T-helper 2 cell treated with Interferon-gamma antibody and Interleukin-4, amounts not matched to agents 100 ng/mL and 5 ng/mL, for 36 hours (primary cell): Measurements from ENCODE around the gene ABCA9. TPM values are rescaled to one million over a fixed set of nuclear protein-coding genes. Genes with fewer than 3 reads are reported as not detected.
"Not testable (repeated sequence)": the region's sequence is repeated elsewhere in the genome, so short reads cannot be mapped to it uniquely, and the experiment has no call there.

ENCODE experiments used
- intact Hi-C: fragments of 100-400 bp; cut with micrococcal nuclease; formaldehyde crosslinking; loops from one replicate; pipeline ENCODE4 v1.15.1; 2023
- total RNA-seq: library from RNA; stranded (reverse); gene quantifications from 2 replicates; pipeline ENCODE4 v1.2.3, GENCODE V29; 2022

Gene ABCA9
- total RNA-seq, 1 donor from 2014 or later, result 0.27 TPM

DNA sequence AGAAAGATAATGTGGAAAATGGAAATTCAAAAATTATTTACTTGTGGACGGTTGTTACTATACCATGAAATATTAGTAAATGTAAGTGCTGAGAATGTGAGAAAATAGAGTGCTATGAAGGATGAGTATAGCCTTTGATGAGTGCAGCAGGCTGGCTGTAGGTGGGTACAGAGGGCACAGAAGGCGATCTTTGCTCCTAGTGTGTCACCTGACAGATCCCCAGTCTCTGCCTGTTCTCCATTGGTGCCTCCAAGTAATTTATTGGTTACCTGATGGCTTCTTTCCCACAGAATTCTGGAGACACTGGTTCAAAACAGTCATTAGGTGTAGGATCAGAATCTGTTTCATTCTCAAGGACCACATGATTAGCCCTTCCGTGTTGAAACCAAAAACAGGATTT, 28.9 kb downstream of the ABCA9 start:
- intact Hi-C loops, result no loop called here

DNA sequence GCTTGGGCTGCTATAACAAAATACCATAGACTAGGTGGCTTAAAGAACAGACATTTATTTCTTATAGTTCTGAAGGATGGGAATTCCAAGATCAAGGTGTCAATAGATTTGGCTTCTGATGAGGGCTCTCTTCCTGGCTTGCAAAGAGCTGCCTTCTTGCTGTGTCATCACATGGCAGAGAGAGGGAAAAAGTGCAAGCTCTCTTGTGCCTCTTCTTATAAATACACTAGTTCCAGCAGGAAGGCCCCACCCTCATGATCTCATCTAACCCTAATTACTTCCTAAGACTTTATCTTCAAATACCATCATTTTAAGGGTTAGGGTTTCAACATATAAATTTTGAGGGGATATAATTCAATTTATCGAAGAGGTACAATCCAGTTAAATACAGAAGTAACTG, 30.6 kb downstream of the ABCA9 start:
- intact Hi-C loops, result no loop called here

- intact Hi-C loops, result no loop called here
Measured at GRCh38 chr17:69018687-69019086, 42.0 kb downstream of the ABCA9 start.

DNA sequence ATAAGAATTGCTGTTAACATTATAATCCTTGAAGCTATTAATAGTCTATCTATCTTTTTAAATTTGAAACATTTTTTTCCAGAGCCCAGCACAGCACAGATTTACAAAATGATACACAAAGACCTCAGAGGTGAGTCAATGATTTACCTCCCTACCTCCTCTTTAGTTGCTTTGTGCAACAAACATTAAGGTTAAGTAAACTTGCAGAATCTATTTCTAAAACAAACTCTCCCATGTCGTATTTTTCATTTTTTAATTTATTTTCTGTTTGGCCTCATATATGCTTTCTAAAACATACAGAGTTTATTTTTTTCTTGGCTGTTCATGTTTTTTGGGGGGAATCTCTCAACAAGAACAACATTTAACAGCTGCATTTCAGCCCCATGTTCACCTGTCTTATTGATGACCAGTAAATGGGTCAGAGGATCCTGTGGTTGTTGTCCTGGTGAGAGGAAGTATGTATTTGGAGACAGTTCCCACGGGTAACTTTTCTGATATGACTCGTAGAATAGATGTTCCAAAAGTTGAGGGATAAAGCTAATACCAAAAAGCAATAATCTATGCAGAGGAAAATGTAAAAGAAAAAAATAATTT, 42.6 kb downstream of the ABCA9 start:
- intact Hi-C loops, result no loop called here

- intact Hi-C loops, result no loop called here
Measured at GRCh38 chr17:69015631-69016030, 45.1 kb downstream of the ABCA9 start.

GRCh38 chr17:69012895-69013805, 47.6 kb downstream of the ABCA9 start:
- intact Hi-C loops, result no loop called here

GRCh38 chr17:69009930-69010329, 50.8 kb downstream of the ABCA9 start:
- intact Hi-C loops, result no loop called here

DNA sequence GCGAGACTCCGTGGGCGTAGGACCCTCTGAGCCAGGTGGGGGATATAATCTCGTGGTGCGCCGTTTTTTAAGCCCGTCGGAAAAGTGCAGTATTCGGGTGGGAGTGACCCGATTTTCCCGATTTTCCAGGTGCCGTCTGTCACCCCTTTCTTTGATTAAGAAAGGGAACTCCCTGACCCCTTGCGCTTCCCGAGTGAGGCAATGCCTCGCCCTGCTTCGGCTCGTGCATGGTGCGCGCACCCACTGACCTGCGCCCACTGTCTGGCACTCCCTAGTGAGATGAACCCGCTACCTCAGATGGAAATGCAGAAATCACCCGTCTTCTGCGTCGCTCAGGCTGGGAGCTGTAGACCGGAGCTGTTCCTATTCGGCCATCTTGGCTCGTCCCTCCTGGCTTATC, 56.0 kb downstream of the ABCA9 start:
- intact Hi-C loops, result not testable (repeated sequence)

DNA sequence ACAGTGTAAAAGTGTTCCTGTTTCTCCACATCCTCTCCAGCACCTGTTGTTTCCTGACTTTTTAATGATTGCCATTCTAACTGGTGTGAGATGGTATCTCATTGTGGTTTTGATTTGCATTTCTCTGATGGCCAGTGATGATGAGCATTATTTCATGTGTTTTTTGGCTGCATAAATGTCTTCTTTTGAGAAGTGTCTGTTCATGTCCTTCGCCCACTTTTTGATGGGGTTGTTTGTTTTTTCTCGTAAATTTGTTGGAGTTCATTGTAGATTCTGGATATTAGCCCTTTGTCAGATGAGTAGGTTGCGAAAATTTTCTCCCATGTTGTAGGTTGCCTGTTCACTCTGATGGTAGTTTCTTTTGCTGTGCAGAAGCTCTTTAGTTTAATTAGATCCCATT, 61.0 kb downstream of the ABCA9 start:
- intact Hi-C loops, result not testable (repeated sequence)

DNA sequence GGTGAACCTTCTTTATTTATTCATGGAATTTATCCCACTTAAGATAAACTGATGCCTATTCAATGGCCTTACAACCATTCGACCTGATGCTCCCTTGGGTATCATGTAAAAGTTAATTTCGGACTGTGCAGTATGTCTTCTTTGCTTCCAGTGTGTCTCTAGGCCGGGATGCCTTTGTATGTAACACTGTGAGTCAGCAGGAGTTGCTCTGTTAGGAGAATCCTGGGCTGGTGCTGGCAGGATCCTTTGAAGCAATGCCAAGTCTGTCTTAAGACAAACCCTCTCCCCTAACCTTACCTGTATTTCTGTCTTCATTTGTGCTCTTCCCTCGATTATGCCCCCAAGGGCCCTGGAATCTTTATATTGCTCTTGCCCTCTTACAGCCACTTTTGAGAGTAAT, 67.6 kb downstream of the ABCA9 start:
- intact Hi-C loops, result no loop called here

- intact Hi-C loops, result no loop called here
Measured at GRCh38 chr17:68987966-68988365, 72.8 kb downstream of the ABCA9 start.

DNA sequence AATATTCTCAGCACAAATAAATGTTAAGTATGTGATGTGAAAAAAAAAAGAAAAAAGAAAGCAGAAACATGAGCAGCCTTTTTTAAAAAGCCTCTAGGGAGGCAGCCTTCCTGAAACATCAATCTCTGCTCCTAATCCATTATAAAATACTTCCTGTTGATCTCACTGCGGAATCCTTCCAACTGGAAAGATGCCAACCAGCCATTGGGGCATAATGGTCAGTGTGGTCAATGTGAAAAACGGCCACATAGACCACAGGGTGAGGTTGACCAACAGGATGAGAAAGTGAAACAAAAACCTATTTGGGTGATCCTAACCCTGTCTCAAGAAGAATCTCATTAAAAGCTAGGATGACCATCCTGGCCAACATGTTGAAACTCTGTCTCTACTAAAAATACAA, 79.4 kb downstream of the ABCA9 start:
- intact Hi-C loops, result no loop called here

DNA sequence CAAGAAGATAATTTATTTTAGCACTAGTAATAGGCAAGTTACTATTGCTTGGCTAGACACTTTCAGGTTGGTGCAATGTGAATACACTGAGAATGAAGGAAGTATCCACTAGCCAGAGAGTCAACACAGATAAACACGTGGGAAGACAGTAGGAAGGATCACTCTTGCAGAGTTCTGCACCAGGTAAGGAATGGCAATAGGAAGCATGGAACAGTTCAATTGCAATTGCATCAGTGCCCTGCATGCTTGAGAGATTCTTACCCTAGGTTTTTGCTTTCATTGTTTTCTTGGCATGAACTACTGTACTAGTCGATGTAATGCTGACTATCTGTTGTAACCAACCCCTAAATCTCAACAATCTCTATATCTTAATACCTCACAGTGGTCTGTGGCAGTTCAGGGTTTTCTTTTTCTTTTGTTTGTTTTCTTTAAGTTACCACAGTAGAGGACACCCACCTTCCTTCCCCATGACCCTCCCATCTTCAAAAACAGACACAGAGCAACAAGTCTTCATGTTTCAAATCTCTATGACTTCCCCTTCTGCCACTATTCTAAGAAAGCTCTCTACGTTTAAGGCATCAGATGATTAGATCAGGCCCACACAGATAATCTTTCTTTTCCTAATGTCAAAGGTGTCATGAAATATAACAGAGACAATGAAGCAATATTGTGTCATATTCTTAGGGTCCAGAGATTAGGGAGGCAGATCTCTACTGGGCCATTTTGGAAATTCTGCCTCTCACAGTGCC, 87.5 kb downstream of the ABCA9 start:
- intact Hi-C loops, result no loop called here

DNA sequence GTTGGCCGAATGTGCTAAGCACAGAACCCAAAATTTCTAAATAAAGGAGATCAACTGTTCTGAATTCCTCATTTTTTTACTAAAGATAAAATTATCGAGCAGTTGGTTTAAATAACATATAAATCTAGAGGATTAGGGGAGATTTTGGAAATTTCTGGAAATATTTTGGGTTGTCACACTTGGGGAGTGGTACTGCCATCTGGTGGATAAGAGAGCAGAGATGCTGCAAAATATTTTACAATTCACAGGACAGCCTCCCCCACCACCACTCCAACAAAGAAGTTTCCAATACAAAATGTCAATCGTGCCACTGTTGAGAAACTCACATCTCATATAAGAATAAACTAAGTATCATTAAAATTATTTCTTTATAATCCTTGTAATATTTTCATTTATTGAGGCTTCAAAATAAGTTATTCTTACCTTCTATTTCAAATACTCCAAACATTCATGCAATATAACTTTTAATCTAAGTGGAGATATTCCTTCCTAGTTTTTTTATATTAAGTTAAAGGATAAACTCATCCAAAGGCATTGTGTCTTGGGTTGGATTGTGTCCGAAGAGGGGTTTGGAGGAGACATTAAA, 88.5 kb downstream of the ABCA9 start:
- intact Hi-C loops, result no loop called here

DNA sequence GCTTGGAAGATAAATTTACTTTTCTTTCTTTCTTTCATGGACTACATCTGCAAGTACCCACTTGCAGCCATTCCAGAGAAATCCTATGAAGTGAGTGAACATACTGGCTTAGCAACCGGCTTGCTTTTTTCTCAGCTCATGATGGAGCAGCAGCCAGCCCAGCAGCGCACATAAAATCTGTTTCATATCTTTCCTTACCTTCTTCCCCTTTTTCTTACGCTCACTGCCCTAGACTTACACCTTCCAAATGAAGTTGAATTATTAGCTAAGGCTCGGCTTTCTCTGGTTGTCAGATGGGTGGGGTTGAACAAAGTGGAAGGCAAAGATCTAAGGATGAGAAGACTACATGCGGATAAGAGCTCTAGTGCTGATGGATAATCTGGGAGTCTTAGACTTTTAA, 91.6 kb downstream of the ABCA9 start:
- intact Hi-C loops, result no loop called here

DNA sequence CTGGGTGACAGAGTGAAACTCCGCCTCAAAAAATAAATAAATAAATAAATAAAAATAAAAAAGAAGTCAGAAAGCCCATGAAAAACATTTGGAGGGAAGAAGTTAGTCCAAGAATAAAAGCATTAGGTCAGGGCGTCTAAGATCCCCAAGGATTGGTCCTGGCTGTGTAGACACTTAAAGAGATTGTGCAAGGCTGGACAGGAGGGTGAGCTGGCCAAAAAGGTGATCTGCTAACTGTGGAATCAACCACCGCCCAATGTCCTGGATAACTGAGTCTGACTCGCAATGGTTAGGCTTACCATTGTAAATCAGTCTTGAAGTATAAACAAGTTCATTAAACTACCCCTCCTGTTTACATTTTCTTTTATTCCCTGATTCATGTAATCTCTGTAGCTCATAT, 96.8 kb downstream of the ABCA9 start:
- intact Hi-C loops, result no loop called here

DNA sequence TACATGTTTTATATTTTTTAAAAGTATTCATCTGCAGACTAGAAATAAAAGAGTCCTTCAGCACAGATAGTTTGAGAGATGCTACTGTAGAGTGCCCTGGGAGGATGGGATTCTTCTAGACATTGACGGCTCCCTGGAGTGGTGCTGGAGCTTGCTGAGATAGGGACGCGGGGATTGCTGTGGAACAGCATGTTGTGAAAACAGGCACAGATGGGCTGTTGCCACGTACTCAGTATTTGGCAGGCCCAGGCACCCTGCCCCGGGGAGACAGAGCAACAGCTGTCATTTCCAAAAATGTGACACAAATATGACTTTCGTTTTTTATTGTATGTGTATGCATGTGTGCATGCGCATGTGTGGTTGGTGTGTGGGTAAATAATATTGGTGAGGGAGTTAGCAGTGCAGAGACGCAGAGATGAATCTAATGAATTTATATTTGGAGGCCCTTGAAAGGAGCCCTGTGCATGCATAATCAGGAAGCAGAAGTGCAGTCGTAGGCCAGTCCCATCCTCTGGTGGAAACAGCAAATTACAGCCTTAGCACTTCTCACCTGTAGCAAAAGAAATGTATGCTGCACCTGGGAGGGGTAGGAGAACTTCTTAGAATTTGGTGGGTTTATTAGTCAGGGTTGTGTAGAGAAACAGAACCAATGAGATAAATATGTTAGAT, 99.4 kb downstream of the ABCA9 start:
- intact Hi-C loops, result no loop called here

DNA sequence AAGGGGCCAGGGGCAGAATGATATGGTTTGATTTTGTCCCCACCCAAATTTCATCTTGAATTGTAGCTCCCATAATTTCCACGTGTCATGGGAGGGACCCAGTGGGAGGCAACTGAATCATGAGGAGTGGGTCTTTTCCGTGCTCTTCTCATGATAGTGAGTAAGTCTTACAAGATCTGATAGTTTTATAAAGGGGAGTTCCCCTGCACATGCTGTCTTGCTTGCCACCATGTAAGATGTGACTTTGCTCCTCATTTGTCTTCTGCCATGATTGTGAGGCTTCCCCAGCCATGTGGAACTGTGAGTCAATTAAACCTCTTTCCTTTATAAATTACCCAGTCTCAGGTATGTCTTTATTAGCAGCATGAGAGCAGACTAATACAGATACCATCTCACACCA, 101.6 kb downstream of the ABCA9 start:
- intact Hi-C loops, result not testable (repeated sequence)

DNA sequence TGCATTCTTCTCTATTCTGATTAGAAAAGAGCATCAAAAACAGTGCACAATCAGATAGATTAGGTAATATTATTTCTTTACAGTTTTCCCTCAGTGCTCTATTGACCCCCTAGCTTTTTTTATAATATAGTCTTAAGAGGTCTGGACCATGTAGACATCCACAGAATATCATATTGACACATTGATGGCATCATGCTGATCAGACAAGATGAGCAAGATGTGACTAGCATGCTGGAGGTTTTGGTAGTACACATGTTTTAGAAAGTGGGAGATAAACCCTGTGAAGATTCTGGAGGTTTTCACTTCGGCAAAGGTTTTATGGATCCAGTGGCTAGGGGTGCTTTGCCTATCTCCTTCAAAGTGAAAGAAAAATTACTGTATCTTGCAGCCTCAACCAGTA, 102.8 kb downstream of the ABCA9 start:
- intact Hi-C loops, result no loop called here

GRCh38 chr17:68955181-68955841, 105.4 kb downstream of the ABCA9 start, which contains the start of gene ABCA8:
TSS of gene ABCA8 (minus strand) at chr17:68955392. CDS start at chr17:68942034, 13,358 bp downstream.
- intact Hi-C loops, result no loop called here
